Spleen (tissue), 3 donors: ENCODE measurements around the gene LSM7.

Experiments used
- POLR2A ChIP-seq, 3 donors: fragments of 450-650 bp; IDR thresholded peaks; one replicate each; pipeline ENCODE4 v1.5.1; 2017; ENCODE audit warnings: antibody characterized with exemption in 3 of 3, mild to moderate bottlenecking in 1 of 3
- POLR2AphosphoS5 ChIP-seq, 3 donors: sonication (generic); formaldehyde crosslinking; IDR thresholded peaks; one replicate each; pipeline ENCODE4 v1.5.1; 2017; ENCODE audit warnings: antibody characterized with exemption in 3 of 3

- TF ChIP-seq POLR2AphosphoS5 (IDR thresholded peaks at IDR 0.05) (no peak), POLR2A (IDR thresholded peaks at IDR 0.05) (no peak)
Measured at GRCh38 chr19:2344381-2344870, 16.0 kb upstream of the LSM7 start.
